Measurements from ENCODE around the gene LARP6.
"Not testable (repeated sequence)": the region's sequence is repeated elsewhere in the genome, so short reads cannot be mapped to it uniquely, and the experiment has no call there.

Gene LARP6

GRCh38 chr15:70806992-70807712 lies 46.8 kb downstream of the LARP6 start:
- DNase-seq, result no peak
- in situ Hi-C loops (cut with HindIII; ENCODE audit: low pct_ligation_motif_present, low pct_unique_long_range_greater_than_20kb, low sequenced_read_pairs), result no loop called here

GRCh38 chr15:70804388-70804787 lies 49.6 kb downstream of the LARP6 start:
- DNase-seq; in situ Hi-C loops (cut with HindIII; ENCODE audit: low pct_ligation_motif_present, low pct_unique_long_range_greater_than_20kb, low sequenced_read_pairs): not testable (repeated sequence)

- DNase-seq, result no peak
- in situ Hi-C loops (cut with HindIII; ENCODE audit: low pct_ligation_motif_present, low pct_unique_long_range_greater_than_20kb, low sequenced_read_pairs), result no loop called here
Observed at GRCh38 chr15:70802629-70803028, 51.3 kb downstream of the LARP6 start.

GRCh38 chr15:70801109-70801508 lies 52.8 kb downstream of the LARP6 start:
- in situ Hi-C loops (cut with HindIII; ENCODE audit: low pct_ligation_motif_present, low pct_unique_long_range_greater_than_20kb, low sequenced_read_pairs), result no loop called here

GRCh38 chr15:70799667-70800450 lies 54.1 kb downstream of the LARP6 start:
- DNase-seq, result peak; percentile 71
- in situ Hi-C loops (cut with HindIII; ENCODE audit: low pct_ligation_motif_present, low pct_unique_long_range_greater_than_20kb, low sequenced_read_pairs), result no loop called here

More at GRCh38 chr15:70801109-70801508, 52.8 kb downstream of the LARP6 start:
- DNase-seq, result no peak

- in situ Hi-C loops (cut with HindIII; ENCODE audit: low pct_ligation_motif_present, low pct_unique_long_range_greater_than_20kb, low sequenced_read_pairs), result no loop called here
- DNase-seq, result no peak
Observed at GRCh38 chr15:70797464-70797863, 56.5 kb downstream of the LARP6 start.

GRCh38 chr15:70796516-70797310 lies 57.2 kb downstream of the LARP6 start:
- in situ Hi-C loops (cut with HindIII; ENCODE audit: low pct_ligation_motif_present, low pct_unique_long_range_greater_than_20kb, low sequenced_read_pairs), result no loop called here
- no peak for DNase-seq

GRCh38 chr15:70795311-70795665 lies 58.7 kb downstream of the LARP6 start:
- in situ Hi-C loops (cut with HindIII; ENCODE audit: low pct_ligation_motif_present, low pct_unique_long_range_greater_than_20kb, low sequenced_read_pairs), result no loop called here

GRCh38 chr15:70794596-70795310 lies 59.2 kb downstream of the LARP6 start:
- DNase-seq, result peak; percentile 61
- in situ Hi-C loops (cut with HindIII; ENCODE audit: low pct_ligation_motif_present, low pct_unique_long_range_greater_than_20kb, low sequenced_read_pairs), result no loop called here

More at GRCh38 chr15:70795311-70795665, 58.7 kb downstream of the LARP6 start:
- DNase-seq, result peak; percentile 91

- DNase-seq, result no peak
- in situ Hi-C loops (cut with HindIII; ENCODE audit: low pct_ligation_motif_present, low pct_unique_long_range_greater_than_20kb, low sequenced_read_pairs), result no loop called here
Observed at GRCh38 chr15:70793694-70794093, 60.3 kb downstream of the LARP6 start.

GRCh38 chr15:70792171-70792573 lies 61.8 kb downstream of the LARP6 start:
- in situ Hi-C loops (cut with HindIII; ENCODE audit: low pct_ligation_motif_present, low pct_unique_long_range_greater_than_20kb, low sequenced_read_pairs), result no loop called here
- peak; percentile 89 for DNase-seq

GRCh38 chr15:70791259-70791658 lies 62.7 kb downstream of the LARP6 start:
- peak; percentile 46 for DNase-seq
- in situ Hi-C loops (cut with HindIII; ENCODE audit: low pct_ligation_motif_present, low pct_unique_long_range_greater_than_20kb, low sequenced_read_pairs), result no loop called here

- peak; percentile 21 for DNase-seq
- in situ Hi-C loops (cut with HindIII; ENCODE audit: low pct_ligation_motif_present, low pct_unique_long_range_greater_than_20kb, low sequenced_read_pairs), result no loop called here
Observed at GRCh38 chr15:70789213-70789612, 64.7 kb downstream of the LARP6 start.

- DNase-seq, result peak; percentile 89
- in situ Hi-C loops (cut with HindIII; ENCODE audit: low pct_ligation_motif_present, low pct_unique_long_range_greater_than_20kb, low sequenced_read_pairs), result no loop called here
Observed at GRCh38 chr15:70788114-70789049, 65.6 kb downstream of the LARP6 start.

GRCh38 chr15:70786996-70787395 lies 67.0 kb downstream of the LARP6 start:
- in situ Hi-C loops (cut with HindIII; ENCODE audit: low pct_ligation_motif_present, low pct_unique_long_range_greater_than_20kb, low sequenced_read_pairs), result no loop called here
- no peak for DNase-seq

GRCh38 chr15:70783610-70784022 lies 70.3 kb downstream of the LARP6 start:
- in situ Hi-C loops (cut with HindIII; ENCODE audit: low pct_ligation_motif_present, low pct_unique_long_range_greater_than_20kb, low sequenced_read_pairs), result no loop called here
- DNase-seq, result peak; percentile 84

GRCh38 chr15:70783041-70783440 lies 70.9 kb downstream of the LARP6 start:
- in situ Hi-C loops (cut with HindIII; ENCODE audit: low pct_ligation_motif_present, low pct_unique_long_range_greater_than_20kb, low sequenced_read_pairs), result no loop called here
- no peak for DNase-seq

GRCh38 chr15:70781236-70781635 lies 72.7 kb downstream of the LARP6 start:
- in situ Hi-C loops (cut with HindIII; ENCODE audit: low pct_ligation_motif_present, low pct_unique_long_range_greater_than_20kb, low sequenced_read_pairs), result no loop called here

More at GRCh38 chr15:70781236-70781635, 72.7 kb downstream of the LARP6 start:
- no peak for DNase-seq

All from ACHN (cell line).